Thyroid gland (tissue), 4 donors: Measurements from ENCODE around the gene ATP2A2.

Source experiments
- POLR2A ChIP-seq, 2 donors: fragments of 450-650 bp; IDR thresholded peaks; one replicate each; pipeline ENCODE4 v1.6.1; 2017; ENCODE audit warnings: antibody characterized with exemption in 2 of 2, mild to moderate bottlenecking in 2 of 2, moderate library complexity in 1 of 2
- TF ChIP-seq, protein P1 (sequence below), 6 experiments: fragments of 200-600 bp in 3 of 6; fragments of 450-650 bp in 3 of 6; sonication (generic) in 3 of 6; IDR thresholded peaks; one replicate each; pipeline ENCODE4 v1.5.1; 2016 to 2019; ENCODE audit warnings: antibody characterized with exemption in 6 of 6, mild to moderate bottlenecking in 2 of 6, inconsistent platforms in 1 of 6, moderate library complexity in 1 of 6

DNA sequence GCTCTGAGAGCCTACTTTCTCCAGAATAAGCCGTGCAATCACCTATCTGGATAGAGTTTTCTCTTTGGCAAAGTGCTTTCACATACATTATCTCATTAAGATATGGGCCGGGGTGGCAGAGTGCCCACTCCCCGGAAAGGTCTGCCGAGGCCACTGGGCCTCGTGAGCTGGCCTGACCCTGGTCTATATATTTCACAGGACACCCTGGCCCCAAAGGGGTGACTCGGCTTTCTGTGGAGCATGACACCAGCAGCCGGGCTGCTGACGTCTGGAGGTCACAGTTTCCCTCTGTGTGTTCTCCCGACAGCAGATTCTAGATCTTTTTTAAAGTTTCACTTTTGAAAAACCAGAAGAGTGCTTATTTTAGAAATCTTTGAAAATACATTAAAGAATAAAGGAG, 27.9 kb upstream of the ATP2A2 start:
- TF ChIP-seq, protein P1, sequence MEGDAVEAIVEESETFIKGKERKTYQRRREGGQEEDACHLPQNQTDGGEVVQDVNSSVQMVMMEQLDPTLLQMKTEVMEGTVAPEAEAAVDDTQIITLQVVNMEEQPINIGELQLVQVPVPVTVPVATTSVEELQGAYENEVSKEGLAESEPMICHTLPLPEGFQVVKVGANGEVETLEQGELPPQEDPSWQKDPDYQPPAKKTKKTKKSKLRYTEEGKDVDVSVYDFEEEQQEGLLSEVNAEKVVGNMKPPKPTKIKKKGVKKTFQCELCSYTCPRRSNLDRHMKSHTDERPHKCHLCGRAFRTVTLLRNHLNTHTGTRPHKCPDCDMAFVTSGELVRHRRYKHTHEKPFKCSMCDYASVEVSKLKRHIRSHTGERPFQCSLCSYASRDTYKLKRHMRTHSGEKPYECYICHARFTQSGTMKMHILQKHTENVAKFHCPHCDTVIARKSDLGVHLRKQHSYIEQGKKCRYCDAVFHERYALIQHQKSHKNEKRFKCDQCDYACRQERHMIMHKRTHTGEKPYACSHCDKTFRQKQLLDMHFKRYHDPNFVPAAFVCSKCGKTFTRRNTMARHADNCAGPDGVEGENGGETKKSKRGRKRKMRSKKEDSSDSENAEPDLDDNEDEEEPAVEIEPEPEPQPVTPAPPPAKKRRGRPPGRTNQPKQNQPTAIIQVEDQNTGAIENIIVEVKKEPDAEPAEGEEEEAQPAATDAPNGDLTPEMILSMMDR (IDR thresholded peaks at IDR 0.05), result no peak
- no peak for TF ChIP-seq POLR2A (IDR thresholded peaks at IDR 0.05)
